Tibial artery (tissue), 4 donors: ENCODE results near the gene CEACAM3.

Experiments used
- DNase-seq, 2 donors: peaks; one replicate each; pipeline ENCODE4 v3.0.0-alpha.2; 2019
- H3K27ac ChIP-seq, 2 donors: fragments of 200-600 bp; sonication (generic) in 1 of 2; 1 replicate in 1 of 2; 2 replicates in 1 of 2; pipeline ENCODE4 v1.5.1; 2018 to 2019; ENCODE audit warnings: mild to moderate bottlenecking in 1 of 2
- H3K27me3 ChIP-seq, 2 donors: fragments of 200-600 bp; sonication (generic) in 1 of 2; one replicate each; pipeline versions ENCODE4 v1.5.1 to v1.6.0; 2016 to 2019
- H3K36me3 ChIP-seq, 3 donors: fragments of 200-600 bp; sonication (generic) in 2 of 3; one replicate each; pipeline ENCODE4 v1.5.1; 2016 to 2019; ENCODE audit warnings: mild to moderate bottlenecking in 2 of 3
- H3K4me1 ChIP-seq, 4 donors: fragments of 200-600 bp; sonication (generic) in 2 of 4; 1 replicate in 3 of 4; 2 replicates in 1 of 4; pipeline ENCODE4 v1.5.1; 2016 to 2019
- H3K4me3 ChIP-seq, 2 donors: fragments of 200-600 bp; sonication (generic) in 1 of 2; 1 replicate in 1 of 2; 2 replicates in 1 of 2; pipeline ENCODE4 v1.5.1; 2018 to 2019; ENCODE audit warnings: mild to moderate bottlenecking in 2 of 2
- H3K9me3 ChIP-seq, 3 donors: fragments of 200-600 bp; sonication (generic) in 1 of 3; one replicate each; pipeline ENCODE4 v1.5.1; 2016 to 2019
- CTCF ChIP-seq, 2 experiments: fragments of 200-600 bp in 1 of 2; fragments of 450-650 bp in 1 of 2; IDR thresholded peaks; one replicate each; pipeline ENCODE4 v1.5.1; 2017 to 2019; ENCODE audit warnings: antibody characterized with exemption in 2 of 2, mild to moderate bottlenecking in 1 of 2, moderate library complexity in 1 of 2
- intact Hi-C: fragments of 100-400 bp; cut with DNase I; formaldehyde crosslinking; loops from one replicate; pipeline ENCODE4 v1.15.0; 2023; ENCODE audit warnings: low total_unique reads

CEACAM3 gene

GRCh38 chr19:41804336-41804735, 7.9 kb downstream of the CEACAM3 start:
- H3K27ac ChIP-seq, result no peak overlapping the region

GRCh38 chr19:41807176-41807575, 10.8 kb downstream of the CEACAM3 start:
- Histone ChIP-seq H3K27me3 (peaks cover 0 to 38% of the 10 kb centered on the region in 2 donors), H3K9me3 (no peaks in the 10 kb centered on the region), H3K4me1 (no peaks in the 10 kb centered on the region), H3K4me3 (no peak overlapping the region), H3K27ac (no peak overlapping the region), H3K36me3 (no peaks in the 10 kb centered on the region)
- intact Hi-C loops, result no loop called here
- TF ChIP-seq CTCF (IDR thresholded peaks at IDR 0.05), result no peak
- DNase-seq, result no peak

More at GRCh38 chr19:41804336-41804735, 7.9 kb downstream of the CEACAM3 start:
- no peaks in the 10 kb centered on the region for H3K4me1 ChIP-seq
- intact Hi-C loops, result no loop called here
- no peak for TF ChIP-seq CTCF (IDR thresholded peaks at IDR 0.05)
- H3K4me3 ChIP-seq, result no peak overlapping the region
- no peaks in the 10 kb centered on the region for H3K9me3 ChIP-seq
- DNase-seq, result no peak
- H3K27me3 ChIP-seq, result peaks cover 0 to 18% of the 10 kb centered on the region in 2 donors
- no peaks in the 10 kb centered on the region for H3K36me3 ChIP-seq

- no peak overlapping the region for H3K27ac ChIP-seq
- H3K9me3 ChIP-seq, result no peaks in the 10 kb centered on the region
- DNase-seq, result peak in 1 of 2 donors; percentile 49
Observed at GRCh38 chr19:41808663-41809566, 12.5 kb downstream of the CEACAM3 start.

GRCh38 chr19:41810301-41810700, 13.9 kb downstream of the CEACAM3 start:
- no peak overlapping the region for H3K4me3 ChIP-seq
- no peak for TF ChIP-seq CTCF (IDR thresholded peaks at IDR 0.05)
- no peaks in the 10 kb centered on the region for H3K4me1 ChIP-seq
- no peak for DNase-seq
- peaks cover 0 to 41% of the 10 kb centered on the region in 2 donors for H3K27me3 ChIP-seq
- H3K27ac ChIP-seq, result no peak overlapping the region
- no peaks in the 10 kb centered on the region for H3K36me3 ChIP-seq
- H3K9me3 ChIP-seq, result no peaks in the 10 kb centered on the region
- intact Hi-C loops, result no loop called here

More at GRCh38 chr19:41808663-41809566, 12.5 kb downstream of the CEACAM3 start:
- intact Hi-C loops, result no loop called here
- H3K4me1 ChIP-seq, result no peaks in the 10 kb centered on the region
- no peak for TF ChIP-seq CTCF (IDR thresholded peaks at IDR 0.05)
- H3K27me3 ChIP-seq, result peaks cover 0 to 39% of the 10 kb centered on the region in 2 donors
- no peak overlapping the region for H3K4me3 ChIP-seq
- H3K36me3 ChIP-seq, result no peaks in the 10 kb centered on the region

GRCh38 chr19:41811036-41811435, 14.6 kb downstream of the CEACAM3 start:
- Histone ChIP-seq H3K4me3 (no peak overlapping the region), H3K27ac (no peak overlapping the region), H3K36me3 (no peaks in the 10 kb centered on the region), H3K4me1 (no peaks in the 10 kb centered on the region), H3K9me3 (no peaks in the 10 kb centered on the region), H3K27me3 (peaks cover 0 to 41% of the 10 kb centered on the region in 2 donors)
- intact Hi-C loops, result no loop called here
- peak in 1 of 2 donors; percentile 47 for DNase-seq
- no peak for TF ChIP-seq CTCF (IDR thresholded peaks at IDR 0.05)
